Stimulated activated CD8-positive, alpha-beta memory T cell treated with anti-CD3 and anti-CD28 coated beads, Interleukin-12 subunit alpha, Interleukin-12 subunit beta, amount 100 ng/mL, for 24 hours (primary cell): ENCODE measurements around the gene ARHGAP10.

Experiments used
- DNase-seq: peaks from one replicate; pipeline ENCODE4 v3.0.0-alpha.2; 2020; ENCODE audit errors: extremely low read depth

The ARHGAP10 gene

GRCh38 chr4:147948336-147948735 is 216.4 kb downstream of the ARHGAP10 start:
- DNase-seq: no peak

DNA sequence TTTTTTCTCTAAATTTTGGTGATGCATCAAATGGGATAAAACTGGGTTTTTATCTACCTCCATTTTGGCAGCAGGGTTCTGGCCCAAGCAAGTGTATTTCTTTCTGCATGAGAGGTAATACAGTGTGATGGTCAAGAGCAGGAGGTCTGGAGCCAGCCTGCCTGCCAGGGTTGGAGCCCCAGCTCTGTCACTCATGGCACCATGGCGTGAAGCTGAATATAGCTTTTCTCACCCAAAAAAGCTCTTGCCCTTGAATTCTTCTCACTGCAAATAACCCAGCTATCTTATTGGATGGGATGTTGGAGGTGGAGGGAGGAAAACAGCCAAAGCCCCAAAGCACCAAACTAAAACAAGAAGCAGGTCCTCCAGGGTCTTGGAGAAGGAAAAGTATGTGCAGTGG is 218.4 kb downstream of the ARHGAP10 start:
- DNase-seq: no peak

DNA sequence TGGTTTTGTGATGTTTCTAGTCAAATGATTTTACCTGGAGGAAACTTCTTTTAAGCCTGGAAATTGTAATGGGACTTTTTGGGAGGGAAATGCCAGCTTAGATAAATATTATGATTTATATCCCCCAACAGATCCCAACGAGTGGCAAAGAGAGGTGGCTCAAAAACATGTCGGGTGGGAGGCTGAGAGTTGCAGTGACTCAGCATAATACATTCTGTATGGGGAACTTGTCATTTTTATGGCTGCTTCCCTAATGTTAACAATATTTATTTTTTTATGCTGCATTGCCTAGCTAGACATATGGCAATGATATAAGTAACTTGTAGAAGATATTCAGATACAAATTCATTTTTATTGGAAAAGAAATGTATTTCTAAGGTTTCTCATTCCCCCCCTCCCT is 219.0 kb downstream of the ARHGAP10 start:
- DNase-seq: no peak

DNA sequence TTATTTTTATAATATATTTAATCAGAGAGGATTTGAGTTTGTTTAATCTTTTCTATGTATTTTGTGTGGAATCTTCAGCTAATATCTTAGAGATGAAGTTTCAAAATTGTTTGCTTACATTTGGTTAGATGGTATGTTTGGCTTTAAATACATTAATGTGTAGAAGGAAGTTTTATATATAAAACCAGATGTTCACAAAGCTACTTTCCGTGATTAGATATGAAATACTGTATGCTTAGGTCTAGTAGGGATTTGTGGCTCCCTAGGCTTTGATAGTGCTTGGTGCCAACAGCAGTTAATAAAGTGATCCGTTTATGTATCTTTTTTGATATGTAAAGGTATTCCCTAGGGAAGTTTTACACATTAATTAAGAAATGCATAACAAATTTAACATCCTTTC is 223.0 kb downstream of the ARHGAP10 start:
- DNase-seq: no peak

GRCh38 chr4:147955827-147956558 is 224.1 kb downstream of the ARHGAP10 start:
- DNase-seq: no peak

GRCh38 chr4:147957446-147957845 is 225.6 kb downstream of the ARHGAP10 start:
- DNase-seq: no peak

DNA sequence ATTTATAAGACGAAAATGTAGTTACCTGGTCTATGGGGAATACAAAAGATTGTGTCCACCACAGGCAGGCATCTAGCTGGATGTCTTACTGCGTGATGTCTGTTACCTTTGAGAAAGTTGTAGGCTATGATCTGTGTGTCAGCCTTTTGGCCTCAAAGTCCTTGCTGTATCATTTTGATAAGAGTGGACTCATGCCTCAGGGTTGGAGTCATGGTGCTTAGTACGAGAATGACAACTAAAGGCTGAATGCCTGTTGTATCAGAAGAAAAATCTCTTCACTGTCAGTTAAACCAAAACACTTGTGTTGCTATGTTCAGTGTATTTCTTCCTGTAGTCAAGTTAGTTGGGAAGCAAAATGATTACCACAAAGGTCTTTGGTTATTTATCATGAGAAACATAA is 226.2 kb downstream of the ARHGAP10 start:
- no peak for DNase-seq

GRCh38 chr4:147958489-147959065 is 226.7 kb downstream of the ARHGAP10 start:
- no peak for DNase-seq

DNA sequence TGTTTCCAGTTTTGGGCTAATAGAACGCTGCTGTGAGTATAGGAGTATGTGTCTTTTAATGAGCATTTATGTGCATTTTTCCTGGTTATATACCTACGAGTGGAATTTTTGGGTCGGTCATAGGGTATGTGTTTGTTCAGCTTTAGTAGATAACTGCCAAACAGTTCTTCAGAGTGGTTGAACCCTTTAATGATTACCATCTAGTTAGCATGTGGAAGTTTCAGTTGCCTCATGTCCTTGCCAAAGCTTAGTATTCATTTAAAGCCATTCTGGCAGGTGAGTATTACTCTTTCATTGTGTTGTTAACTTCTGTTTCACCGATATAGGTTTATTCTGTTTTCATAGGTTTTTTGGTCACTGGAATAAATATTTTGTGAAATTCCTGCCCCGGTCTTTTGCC is 229.1 kb downstream of the ARHGAP10 start:
- DNase-seq: no peak

DNA sequence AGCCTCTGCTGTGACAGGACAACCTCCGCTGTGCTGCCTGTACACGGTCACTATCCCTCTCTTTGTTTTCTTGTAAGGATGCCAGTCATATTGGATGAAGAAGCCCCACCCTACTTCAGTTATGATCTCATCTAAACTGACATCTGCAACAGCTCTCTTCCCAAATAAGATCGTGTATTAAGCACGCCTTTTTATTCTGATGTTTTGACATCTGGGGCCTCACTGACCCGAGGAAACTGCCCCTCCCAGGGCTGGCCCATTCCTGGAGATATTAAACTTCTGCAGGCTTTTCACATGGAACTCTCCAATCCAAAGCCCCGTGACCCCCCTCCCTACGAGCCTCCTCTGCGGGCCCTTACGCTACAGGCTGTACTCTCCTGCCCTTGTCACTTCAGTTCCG is 232.0 kb downstream of the ARHGAP10 start:
- no peak for DNase-seq

DNA sequence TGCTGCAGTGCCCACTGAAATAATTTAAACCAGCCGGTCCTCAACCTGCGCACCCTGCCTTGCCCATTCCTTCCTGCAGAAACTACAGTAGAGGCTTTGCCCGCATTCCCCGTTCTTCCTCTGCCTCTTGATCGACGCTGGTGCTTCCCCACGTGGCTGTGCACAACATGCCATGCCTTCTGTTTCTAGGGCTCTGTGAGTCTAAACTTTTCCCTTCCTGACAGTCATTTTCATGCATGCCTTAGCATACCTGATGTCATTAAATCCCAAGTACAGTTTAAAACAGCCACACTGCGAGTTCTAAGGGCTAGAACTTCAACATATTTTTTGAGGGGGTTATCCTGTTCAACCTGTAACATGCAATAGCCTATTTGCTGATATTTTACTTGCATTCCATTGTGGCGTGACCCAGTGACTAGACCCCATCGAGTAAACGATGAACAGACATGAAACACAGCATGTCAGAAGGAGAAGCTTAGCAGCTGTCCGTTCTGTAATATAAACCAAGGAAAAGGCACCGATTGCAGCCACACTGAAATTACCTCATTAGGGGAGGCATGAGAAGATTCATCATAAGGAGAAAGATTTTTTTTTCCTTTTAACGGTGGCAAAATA is 232.5 kb downstream of the ARHGAP10 start:
- DNase-seq: no peak

DNA sequence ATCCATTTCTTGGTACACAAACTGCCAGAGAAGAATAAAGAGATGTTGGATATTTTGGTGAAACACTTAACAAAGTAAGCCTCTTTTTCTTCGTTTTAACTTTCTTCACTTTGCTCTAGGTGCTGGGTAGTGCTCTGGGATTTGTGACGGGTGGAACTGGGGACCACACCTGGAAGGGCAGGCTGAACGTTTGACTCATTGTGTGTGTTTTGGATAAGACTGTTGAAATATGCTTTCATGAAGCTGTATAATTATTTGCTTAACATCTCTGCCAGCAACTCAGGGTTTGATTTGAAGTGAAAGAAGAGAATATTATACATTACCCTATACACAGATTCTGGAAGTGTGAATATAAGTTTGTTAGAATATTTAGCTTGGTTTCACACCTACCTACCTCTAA is 233.2 kb downstream of the ARHGAP10 start:
- DNase-seq: no peak

- DNase-seq: no peak
Measured at GRCh38 chr4:147965873-147966272, 234.0 kb downstream of the ARHGAP10 start.

DNA sequence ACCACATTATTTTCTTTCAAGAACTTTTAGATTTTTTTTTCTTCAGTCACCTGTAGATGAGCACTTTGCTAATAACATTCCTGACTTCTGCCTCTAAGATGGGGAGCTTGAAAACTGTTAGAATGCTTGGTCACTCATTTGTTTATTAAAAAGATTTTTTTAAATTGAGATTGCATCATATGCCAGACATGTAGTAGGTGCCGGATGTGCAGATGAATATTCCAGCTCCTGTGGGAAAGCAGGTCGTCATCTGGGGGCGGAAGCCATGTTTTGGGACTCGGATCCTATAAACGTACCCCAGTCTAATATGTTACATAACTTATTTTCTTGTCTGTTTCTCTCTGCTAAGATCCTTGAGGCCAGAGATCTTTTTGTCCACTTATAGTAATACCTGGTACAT is 236.8 kb downstream of the ARHGAP10 start:
- no peak for DNase-seq

GRCh38 chr4:147969573-147970385 is 237.9 kb downstream of the ARHGAP10 start:
- DNase-seq: no peak

DNA sequence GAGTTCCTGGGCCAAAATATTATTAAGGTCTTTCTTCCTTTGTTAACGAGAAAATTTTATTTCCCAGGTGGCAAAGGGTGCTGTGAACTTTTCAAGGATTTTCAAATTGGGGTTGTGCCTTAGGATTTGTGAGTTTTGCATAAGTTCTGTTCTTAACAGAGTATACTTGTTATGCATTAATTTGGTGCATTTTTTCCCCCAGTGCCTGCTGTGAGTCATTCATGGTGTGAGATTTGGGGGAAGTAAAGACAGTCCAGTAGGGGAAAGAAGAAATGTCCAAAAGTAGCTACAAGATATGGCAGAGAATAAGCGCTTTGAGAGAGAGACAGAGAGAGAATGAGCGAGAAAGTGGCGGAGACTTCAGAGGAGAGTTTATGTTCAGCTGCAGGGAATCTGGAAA is 239.2 kb downstream of the ARHGAP10 start:
- no peak for DNase-seq

DNA sequence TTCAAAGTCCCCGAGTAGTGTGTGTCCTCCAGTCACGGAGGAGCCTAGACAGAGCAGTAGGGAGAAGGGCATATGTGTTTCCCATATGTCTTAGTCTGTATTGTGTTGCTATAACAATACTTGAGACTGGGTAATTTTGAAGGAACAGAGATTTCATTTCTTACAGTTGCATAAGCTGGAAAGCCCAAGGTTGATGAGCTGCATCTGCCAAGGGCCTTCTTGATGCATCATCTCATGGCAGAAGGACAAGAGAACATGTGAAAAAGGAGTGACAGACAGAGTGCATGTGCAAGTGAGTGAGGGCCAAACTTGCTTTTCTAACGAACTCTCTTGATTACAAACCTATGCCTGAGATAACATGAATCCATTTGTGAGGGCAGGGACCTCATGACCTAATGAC is 243.4 kb downstream of the ARHGAP10 start:
- DNase-seq: no peak

DNA sequence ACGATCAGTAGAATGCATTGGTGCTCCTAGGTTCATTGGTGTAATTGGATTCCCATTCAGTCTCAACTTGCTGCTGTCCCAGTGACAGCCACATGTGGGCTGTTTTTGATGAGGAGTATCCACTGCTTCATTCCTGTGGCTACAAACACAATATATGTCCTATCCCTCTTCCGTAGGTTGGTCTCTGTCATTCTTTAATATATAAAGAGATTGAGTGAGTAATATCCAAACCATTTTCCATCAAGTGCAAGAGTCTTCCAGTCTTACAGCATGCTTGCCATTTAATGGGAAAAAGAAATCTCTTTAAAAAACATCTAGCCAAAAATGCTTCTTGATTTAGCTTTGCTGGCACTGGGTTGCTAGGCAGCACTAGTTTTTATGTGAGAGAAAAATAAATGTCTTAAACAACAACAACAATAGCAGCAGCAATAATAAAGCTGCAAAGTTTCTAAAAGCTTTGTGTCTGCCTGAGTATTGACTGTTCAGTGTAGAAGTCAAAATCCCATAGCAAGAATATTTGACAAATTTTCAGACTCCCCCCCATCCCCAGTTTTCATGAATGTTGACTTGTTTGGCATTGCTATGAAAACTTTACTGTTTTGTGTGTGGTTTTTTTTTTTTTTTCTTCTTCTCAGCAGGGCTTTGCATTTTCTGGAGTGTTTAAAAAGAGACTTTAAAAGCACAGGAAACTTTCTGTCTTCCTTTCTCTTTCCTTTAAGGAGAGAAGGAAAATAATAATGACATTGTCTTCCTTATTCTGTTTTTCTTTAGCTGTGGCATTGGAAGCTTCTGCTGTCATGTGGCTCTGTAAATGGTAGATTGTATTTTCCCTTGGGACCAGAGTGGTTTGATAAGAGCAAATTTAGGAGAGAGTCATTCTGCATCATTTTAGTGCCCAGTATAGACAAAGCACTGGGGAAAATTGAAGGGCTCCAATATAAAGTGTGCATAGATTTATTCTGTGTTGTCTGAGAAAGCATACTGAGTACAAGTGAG is 244.3 kb downstream of the ARHGAP10 start:
- DNase-seq: no peak

- no peak for DNase-seq
Measured at GRCh38 chr4:147980586-147980985, 248.7 kb downstream of the ARHGAP10 start.

- DNase-seq: no peak
Measured at GRCh38 chr4:147981305-147981704, 249.4 kb downstream of the ARHGAP10 start.

- DNase-seq: no peak
Measured at GRCh38 chr4:147984065-147984777, 252.3 kb downstream of the ARHGAP10 start.
